ENCODE measurements around the gene GSTA3.

GRCh38 chr6:52877786-52878185, 31.7 kb downstream of the GSTA3 start:
- TF ChIP-seq CTCF (IDR thresholded peaks at IDR 0.05) = no peak
- no peak for TF ChIP-seq ZFX (IDR thresholded peaks at IDR 0.05; ENCODE audit: borderline replicate concordance)

Measured in 22Rv1 (cell line).